Sigmoid colon (tissue), 4 donors: ENCODE results near the gene EBF4.

Source experiments
- EP300 ChIP-seq, 4 donors: sonication (generic); formaldehyde crosslinking; IDR thresholded peaks; one replicate each; pipeline ENCODE4 v1.6.1; 2017; ENCODE audit warnings: antibody characterized with exemption in 4 of 4
- POLR2A ChIP-seq, 2 donors: fragments of 450-650 bp; IDR thresholded peaks; one replicate each; pipeline ENCODE4 v1.6.1; 2016; ENCODE audit warnings: antibody characterized with exemption in 2 of 2, mild to moderate bottlenecking in 2 of 2, moderate library complexity in 2 of 2
- POLR2AphosphoS5 ChIP-seq, 4 donors: sonication (generic); formaldehyde crosslinking; IDR thresholded peaks; one replicate each; pipeline ENCODE4 v1.6.1; 2017; ENCODE audit warnings: antibody characterized with exemption in 4 of 4
- TF ChIP-seq, protein P1 (sequence below), 4 experiments: fragments of 450-650 bp in 3 of 4; fragments of 200-600 bp in 1 of 4; IDR thresholded peaks; one replicate each; pipeline ENCODE4 v1.5.1; 2016 to 2019; ENCODE audit warnings: antibody characterized with exemption in 4 of 4, mild to moderate bottlenecking in 3 of 4, moderate library complexity in 2 of 4

DNA sequence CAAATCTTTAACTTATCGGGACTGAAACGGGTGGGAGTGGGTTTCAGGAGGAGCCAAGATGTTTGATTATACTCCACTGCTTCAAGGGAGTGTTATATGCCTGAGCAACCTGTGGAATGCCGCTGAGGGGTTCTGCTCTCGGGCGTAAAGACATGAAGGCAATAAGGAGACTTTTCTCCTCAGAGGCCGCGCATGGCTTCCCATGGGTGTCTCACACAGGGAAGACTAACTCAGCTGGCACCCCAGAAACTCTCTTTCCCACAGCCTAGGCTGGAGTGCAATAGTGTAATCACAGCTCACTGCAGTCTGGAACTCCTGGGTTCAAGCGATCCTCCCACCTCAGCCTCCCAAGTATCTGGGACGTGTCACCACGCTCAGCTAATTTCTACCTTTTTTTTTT is 117.1 kb downstream of the EBF4 start:
- TF ChIP-seq, protein P1, sequence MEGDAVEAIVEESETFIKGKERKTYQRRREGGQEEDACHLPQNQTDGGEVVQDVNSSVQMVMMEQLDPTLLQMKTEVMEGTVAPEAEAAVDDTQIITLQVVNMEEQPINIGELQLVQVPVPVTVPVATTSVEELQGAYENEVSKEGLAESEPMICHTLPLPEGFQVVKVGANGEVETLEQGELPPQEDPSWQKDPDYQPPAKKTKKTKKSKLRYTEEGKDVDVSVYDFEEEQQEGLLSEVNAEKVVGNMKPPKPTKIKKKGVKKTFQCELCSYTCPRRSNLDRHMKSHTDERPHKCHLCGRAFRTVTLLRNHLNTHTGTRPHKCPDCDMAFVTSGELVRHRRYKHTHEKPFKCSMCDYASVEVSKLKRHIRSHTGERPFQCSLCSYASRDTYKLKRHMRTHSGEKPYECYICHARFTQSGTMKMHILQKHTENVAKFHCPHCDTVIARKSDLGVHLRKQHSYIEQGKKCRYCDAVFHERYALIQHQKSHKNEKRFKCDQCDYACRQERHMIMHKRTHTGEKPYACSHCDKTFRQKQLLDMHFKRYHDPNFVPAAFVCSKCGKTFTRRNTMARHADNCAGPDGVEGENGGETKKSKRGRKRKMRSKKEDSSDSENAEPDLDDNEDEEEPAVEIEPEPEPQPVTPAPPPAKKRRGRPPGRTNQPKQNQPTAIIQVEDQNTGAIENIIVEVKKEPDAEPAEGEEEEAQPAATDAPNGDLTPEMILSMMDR (IDR thresholded peaks at IDR 0.05) = no peak
- TF ChIP-seq EP300 (IDR thresholded peaks at IDR 0.05) = no peak
- TF ChIP-seq POLR2AphosphoS5 (IDR thresholded peaks at IDR 0.05) = no peak
- no peak for TF ChIP-seq POLR2A (IDR thresholded peaks at IDR 0.05)
